GM18873 (cell line): Measurements from ENCODE around the gene CYSTM1.

Experiments used
- ATAC-seq: cut with Tn5 transposase; IDR thresholded peaks from one replicate; pipeline ENCODE4 v1.9.1; 2021; ENCODE audit warnings: mild to moderate bottlenecking, moderate library complexity, moderate number of reproducible peaks; ENCODE audit not compliant: unreplicated experiment, low FRiP score

Gene CYSTM1, protein sequence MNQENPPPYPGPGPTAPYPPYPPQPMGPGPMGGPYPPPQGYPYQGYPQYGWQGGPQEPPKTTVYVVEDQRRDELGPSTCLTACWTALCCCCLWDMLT

DNA sequence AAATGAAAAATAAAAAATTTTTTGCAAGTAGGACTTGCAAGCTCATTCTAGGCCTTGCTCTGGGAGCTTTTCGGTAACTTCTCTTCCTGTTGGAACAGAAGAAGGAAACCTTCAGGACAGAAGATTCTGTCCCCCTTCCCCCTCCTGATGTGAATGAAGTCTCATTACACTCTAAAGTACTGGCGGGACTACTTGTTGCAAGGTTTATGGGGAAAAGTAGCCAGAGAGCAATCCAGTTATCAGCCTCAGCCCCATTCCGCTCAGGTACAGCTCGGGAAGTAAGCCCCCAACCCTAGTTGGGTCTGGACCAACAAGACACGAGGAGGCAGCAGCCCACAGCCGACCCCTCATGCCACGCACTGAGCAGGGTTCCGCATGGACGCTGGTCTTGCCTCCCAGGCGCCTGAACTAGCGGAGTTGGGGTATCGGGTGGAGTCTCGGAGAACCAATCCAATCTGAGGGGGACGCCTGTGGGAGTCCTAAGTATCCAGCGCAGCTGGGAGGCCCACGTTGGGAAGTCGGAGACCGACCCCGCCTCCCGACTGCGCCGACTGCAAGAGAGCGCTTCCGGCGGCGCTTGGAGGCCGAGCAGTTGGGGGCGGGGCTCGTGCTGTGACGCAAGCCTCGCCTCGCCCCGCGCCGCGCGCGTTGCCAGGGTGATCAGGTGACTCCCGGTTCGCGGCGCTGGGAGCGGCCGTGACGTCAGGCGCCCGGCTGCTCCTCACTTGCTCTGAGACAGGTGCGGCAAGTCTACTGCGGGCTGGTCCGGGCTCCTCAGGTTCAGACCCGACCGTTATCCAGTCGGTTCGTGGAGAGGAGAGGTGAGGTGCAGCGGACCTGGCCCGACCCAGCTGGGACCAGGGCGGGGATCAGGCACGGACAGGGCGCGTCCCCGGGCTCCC, at the start of gene CYSTM1:
TSS of gene CYSTM1 (plus strand) at position 724 of the 902 bp plus-strand sequence. CDS start 19,278 bp downstream, outside the sequence.
- ATAC-seq, result peak; percentile 83

DNA sequence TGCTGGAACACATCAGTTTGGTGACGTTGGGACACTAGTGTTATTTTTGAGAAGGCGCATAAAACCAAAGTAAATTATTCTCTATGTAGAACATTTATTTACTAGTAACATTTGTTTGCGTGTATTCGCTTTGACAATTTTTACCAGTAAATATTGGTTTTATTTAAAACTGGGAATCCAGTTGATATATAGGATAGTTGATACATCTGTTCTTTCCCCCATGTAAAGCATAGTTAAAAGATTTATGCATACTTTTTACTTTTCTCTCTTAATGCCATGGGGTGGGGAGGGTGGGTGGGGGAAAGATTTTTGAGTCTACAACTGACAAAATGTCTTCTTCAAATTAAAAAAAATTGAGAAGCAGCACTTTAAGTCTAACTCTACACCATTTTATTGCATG, 49.4 kb upstream of the CYSTM1 start, which contains the start of gene IGIP:
TSS of gene IGIP (plus strand) at position 301 of the 400 bp plus-strand sequence. CDS start 2,540 bp downstream, outside the sequence.
- ATAC-seq, result no peak

DNA sequence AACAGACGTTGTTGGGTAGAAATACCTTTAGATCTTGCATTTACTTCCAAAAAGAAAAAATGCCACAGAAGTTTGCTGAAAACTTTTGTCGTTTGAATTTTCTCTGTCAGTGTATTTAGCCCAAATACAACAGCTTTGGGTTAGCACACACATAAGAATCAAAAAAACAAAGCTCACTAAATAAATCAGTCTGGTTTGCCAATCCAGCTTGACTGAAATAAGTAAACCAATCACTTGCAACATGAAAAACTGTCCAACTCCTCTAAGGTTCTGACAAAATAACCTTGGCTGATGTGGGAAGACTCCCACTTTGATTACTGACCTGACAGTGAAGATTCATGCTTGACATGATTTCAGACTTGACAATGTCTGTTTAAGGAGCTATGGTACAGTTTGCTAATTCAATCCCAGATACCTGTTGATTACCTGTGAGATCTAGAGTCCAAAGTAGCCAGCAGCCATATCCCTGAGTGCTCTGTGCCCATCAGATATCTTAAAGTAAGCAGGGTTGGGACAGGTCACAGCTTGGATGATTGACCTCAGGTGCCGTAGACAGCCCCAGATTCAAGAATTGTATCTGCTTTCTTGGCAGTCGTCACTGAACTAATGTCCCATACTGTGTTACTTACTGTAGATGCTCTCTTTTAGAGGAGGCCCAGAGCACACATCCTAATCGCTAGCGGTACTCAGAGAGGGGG, 48.5 kb upstream of the CYSTM1 start:
- ATAC-seq, result no peak

DNA sequence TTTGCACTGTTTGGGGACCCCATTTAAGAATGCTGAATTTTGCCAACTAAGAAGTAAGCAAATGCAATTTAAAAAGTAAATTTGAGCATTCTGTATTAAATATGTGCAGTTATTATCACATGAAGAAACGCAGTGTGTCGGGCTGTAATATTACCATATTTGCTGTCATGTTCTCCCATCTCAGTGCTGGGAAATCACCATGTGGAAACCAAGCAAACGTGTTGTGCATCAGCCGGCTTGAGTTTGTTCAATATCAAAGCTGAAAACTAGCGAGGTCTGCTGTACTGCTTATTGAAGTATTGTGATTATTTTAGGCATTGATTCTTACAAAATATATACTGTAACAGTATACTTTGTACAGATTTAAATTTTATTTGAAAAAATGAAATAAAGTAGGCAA, 46.6 kb upstream of the CYSTM1 start:
- no peak for ATAC-seq

DNA sequence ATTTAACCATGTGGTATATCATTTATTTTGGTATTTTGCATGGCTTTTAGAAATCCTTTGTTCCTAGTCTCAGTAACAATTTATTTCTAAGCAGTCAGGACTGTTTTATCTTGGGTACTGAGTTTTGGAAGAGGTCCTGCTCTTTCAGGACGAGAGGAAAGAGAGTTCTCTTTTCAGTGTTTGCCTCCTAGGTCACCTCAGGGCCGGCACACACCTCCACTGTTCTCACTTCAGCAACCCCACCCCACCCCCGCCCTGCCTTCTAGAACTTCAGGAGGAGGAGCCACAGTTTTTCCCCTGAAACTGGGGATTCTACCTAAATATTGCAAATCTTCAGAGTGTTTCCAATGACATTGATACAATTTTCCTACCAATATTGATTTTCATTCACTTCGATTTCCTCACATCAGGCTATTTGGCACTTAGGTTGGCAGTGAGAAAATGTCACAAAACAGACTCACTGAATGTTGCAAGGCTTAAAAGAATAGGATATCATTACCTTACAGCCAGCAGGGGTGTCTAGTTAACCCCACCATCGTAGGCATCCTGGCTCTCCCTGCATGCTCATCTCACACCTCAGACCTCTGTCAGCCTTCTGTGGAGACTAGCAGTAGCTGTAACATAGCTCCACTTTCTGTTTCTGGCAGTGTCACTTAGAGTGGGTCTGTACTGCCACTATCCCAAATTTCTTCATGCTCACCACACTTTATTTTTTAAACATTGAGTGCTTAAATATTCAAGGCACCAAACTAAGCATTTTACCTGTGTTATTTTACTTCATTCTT, 43.8 kb upstream of the CYSTM1 start:
- no peak for ATAC-seq

DNA sequence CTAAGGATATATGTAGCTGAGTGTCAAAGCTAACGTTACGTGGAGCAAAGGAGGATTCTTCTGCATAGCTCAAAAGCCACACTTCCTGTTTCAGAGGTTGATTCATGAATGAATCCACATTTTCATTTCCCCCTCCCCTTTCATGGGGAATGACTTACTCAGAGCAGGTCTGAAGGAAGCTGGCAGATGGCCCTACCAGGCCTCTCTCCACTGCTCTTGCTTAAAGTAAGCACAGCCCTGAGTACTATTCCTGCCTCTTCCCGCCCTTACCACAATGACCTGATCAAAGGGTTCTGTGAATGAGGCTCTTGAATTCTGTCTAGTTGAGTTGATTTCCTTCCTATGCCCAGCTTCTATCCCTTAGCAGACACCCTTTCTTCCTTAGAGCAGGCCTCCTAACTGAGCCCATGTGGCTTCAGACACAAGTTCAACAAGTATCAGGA, 43.0 kb upstream of the CYSTM1 start:
- ATAC-seq, result no peak

DNA sequence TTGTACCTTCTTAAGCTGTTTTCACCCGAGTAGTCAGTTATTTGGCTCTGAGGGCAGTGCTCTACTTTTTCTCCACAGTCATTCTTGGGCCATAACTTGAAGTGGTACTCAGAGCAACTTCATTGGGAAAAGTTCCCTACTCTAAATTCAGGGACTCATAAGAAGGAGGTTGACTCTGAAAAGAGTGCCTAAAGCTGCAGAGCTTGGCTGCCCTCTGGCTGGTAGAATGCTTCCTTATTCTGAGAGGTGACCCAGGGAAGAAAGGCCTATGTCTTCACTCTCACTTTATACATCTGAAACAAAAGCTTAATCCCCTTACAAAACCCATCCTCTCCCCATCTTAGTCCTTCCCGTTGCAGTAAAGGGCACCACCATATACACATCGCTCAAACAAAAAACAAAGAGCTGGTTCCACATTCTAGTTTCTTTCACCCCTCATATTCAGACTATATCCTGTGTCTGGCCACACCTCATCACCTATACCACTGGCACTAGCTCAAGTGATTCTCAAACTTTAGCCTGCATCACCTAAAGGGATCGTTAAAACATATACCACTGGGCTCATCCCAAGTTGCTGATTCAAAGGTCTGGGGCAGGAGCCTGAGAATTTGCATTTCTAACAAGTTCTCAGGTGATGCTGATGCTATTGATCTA, 41.3 kb upstream of the CYSTM1 start:
- ATAC-seq, result no peak

DNA sequence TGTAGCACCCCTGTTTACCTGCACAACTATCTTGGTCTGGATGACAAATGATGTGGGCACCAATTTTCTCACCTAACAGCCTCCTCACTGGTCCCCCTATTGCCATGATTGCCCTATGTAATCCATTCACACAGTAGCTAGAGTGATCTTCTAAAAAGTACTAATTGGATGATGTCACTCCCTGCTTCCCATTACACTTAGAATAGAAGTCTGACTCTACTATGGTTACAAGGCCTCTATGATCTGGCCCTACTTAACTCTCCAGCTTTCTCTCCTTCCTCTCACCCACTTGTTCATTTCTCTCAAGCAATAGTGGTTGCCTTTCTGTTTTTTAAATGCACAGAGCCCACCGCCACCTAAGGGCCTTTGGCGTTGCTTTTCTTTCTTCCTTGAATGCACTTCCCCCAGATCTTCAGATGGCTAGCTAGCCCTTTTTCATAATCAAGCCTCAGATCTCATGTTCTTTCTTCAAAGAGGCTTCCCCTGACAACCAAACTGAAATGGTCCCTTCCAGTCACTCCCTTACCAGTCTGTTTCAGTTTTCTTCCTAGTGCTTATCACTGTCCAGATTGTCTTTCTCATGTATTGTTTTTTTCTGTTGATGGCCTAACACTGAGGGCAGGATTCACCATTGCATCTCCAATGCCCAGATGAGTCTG, 40.6 kb upstream of the CYSTM1 start:
- ATAC-seq, result no peak

DNA sequence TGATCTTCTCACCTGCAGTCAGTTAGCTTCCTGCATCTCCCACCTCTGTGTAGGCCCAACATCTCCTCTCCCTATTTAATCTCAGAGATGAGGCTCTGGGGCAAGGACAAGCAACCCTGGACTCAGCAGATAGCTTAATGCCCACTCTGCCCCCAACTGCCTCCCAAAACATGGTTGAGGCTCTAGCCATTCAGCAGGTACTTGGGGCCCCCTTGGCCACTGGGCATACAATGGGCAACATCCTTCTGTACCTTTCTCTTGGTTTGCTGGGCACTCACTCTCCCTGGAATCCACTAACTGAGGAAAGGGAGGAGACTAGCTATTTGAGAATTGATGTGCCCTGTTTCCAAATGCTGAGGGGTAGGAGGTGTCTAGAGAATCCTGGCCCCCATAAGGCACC, 39.9 kb upstream of the CYSTM1 start:
- no peak for ATAC-seq

DNA sequence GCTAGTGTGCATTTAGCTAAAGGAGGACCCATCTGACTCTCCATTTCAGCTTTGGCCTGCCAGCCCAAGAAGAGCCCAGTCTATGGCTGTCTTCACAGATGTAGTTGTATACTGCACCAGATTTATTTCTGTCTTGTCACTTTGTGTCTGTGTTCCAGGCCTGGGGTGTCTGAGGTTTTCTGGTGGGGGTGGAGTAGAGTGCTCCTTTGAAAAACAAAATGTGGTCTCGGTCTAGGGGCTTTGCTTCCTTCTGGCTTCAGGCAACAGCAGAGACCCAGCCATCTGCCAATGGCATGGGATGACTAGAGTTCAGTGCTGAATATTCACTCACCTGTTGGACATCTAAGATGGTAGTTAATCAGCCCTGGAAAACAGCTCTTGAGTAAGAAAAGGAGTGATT, 38.4 kb upstream of the CYSTM1 start:
- ATAC-seq, result no peak

DNA sequence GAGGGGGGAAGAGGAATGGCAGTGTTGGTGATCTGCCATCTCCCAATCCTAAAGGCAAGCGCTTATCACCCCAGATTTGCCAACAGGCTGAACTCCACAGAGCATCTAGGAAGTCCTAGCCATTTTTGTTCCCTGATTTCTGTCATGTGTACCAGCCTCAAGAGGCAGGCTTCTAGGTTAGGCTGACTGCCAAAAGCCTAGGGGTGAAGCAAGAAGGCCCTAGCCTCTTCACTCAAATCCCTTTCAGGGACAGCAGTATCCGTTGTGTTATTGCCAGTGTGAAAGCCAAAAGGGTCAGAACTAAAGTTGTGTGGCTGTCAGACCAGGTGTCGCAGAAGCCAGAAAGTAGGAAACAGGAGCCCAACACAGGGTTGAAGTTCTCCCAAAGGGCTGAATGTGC, 34.6 kb upstream of the CYSTM1 start:
- no peak for ATAC-seq

DNA sequence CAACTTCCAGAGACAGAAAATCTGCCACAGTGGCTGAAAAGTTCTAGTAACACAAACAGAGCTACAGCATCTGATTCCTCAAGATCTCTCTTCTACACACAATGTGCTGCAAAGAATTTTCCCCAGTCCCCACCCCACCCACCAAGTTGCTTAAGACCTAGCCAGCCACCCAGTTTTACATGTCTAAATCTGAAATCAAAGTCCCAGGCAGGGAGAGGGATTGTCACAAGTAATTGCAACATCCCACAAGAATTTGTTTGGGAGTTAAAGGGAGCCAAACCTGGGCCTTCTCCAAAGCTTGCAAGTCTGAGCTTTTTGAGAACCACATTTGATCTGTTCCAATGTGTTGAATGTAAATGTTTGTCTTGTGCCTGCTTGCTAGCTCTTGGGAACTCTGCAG, 33.7 kb upstream of the CYSTM1 start:
- ATAC-seq, result no peak

DNA sequence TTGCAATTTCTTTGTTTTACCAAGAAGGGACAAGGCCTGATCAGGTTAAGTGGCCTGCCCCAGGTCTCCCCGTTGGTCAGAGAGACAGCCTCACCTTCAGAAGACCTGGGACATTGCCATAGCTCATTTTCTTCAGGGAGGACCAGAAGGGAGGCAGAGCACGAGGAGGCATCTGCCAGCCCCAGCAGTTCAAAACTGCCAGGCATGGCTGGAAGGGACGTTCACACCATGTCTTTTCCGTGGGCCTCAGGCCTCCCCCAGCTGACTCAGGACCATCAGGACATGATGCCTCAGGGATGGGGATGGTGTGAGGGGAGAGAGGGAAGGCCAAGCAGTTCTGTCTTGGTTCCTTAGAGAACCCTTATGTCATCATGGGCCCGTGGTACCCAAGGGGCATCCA, 32.7 kb upstream of the CYSTM1 start:
- no peak for ATAC-seq

DNA sequence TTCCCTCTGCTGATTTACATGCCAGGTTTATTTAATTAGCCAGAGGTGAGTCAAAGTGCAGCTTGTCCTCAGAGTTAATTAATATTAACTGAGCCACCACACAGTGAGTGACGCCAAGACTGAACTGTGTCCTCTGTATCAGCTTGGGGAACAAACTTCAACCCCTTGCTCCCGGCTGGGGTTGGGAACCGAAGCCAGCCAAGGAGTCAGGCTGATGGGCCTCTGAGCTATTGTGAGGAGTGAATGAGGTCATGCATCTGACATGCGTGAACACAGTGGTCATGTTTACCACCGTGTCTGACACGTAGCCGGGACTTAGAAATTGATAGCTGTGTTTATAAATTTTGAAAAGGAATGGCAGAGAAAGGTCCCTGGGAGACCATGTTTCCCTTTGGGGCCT, 32.1 kb upstream of the CYSTM1 start:
- no peak for ATAC-seq

DNA sequence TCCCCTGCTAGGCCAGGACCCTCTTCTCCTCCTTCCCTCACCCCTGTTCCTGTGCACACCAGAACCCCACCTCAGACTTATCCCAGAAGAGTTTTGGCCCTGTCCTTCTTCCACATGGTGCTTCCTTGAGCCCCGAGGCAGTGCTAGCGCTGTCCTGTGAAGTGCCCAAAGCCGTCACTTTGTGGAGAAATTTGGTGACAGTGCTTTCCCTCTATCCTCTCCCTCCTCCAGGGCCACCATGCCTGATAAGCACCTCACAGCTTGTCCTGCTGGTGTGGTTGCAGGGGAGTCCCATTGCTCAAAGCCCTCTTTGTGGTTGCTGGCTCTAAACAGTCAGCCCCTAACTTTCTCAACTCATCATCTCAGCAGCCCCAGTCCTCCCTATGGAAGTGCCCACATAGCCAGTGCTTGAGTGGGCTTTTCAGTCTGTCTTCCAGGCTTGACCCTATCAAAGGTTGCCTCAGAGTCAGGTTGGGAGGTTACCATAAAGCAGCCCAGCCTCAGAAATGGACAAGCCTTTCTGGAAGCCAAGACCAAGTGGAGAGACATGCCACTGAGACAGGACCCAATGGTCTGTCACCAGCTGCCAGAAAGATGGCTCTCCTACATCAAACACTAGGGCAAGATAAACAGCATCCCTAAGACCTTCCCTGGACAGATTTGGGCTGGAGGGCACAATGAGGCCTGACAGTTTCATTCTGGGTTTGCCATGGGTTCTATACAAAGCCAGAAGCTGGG, 31.3 kb upstream of the CYSTM1 start:
- no peak for ATAC-seq

DNA sequence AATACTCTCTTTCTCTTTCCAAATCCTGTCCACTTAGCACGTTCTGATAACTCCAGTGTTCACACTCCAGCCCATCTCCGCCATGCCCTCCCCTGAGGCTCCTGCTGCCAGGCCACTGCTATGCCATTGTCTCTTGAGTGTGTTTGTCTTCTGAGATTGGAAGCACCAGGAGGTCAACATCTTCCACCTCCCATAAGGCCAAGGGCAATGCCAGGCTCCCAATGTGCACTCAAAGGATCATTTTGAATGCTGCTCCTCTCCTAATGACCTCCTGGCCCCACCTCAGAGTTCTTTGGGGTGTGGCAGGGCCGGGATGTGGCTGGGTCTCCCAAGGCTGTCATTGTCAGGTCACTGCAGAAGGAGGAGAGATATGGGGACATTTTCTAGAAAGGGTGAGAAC, 29.7 kb upstream of the CYSTM1 start:
- no peak for ATAC-seq

DNA sequence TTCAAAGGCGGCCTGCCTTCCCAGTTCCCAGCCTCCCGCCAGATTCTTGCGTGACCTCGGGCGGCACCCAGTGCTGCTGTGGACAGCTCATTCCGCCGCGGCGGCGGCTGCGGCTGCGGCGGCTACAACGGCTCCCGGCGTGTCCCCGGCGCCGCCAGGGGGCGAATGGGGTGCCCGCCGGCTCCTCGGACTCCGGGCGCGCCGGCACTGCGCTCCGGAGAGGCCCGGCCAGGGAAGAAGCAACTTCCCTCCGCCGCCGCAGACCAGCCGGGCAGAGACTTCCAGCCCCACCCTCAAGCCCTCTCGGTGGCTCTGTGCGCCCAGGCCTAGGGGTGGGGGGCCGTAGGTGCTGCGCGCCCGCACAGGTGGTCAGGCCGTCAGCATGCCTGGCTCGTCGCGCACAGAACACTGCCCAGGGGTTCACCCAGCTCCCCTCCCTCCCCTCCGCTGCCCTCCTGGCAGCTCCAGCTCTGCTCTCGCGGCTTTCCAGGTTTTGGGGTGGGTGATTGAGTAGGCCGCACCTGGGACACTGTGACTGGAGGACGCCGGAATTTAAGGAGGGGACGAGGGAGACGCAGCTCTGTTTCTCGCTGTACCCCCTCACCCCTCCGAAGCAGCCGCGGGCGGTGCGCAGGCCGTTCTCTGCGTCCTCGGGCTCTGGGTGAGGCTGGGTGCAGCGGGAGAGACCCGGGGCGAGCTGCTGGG, 29.0 kb upstream of the CYSTM1 start:
- ATAC-seq, result no peak

DNA sequence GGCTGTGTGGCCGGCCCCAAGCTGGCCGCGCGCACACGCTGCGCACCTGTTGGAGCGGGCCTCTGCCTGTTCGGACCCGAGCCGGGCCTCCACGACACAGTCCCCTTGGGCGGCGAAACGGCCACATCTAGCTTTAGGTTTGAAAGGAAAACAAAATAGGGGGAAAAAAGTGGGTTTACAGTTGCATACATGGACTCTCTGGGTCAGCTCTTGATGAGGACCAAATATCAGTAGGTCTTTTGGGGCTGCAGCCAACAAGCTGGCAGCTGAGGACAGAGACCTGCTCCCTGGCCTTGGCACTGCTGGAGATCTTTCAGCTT, 28.5 kb upstream of the CYSTM1 start:
- ATAC-seq, result no peak
